Rectal smooth muscle tissue (tissue), 1 donor: ENCODE data around the gene NKAIN1.
A peak's percentile ranks its signal among the peaks of the same experiment; 100 is the strongest.
"Not testable (repeated sequence)": the region's sequence is repeated elsewhere in the genome, so short reads cannot be mapped to it uniquely, and the experiment has no call there.

Experiments used
- H3K27ac ChIP-seq: one replicate; pipeline ENCODE4 v1.7.0; 2013; ENCODE audit warnings: low read depth, low read length, inconsistent platforms
- H3K27me3 ChIP-seq: one replicate; pipeline ENCODE4 v1.7.0; 2013; ENCODE audit warnings: low read length; ENCODE audit not compliant: control insufficient read depth, insufficient read depth
- H3K36me3 ChIP-seq: one replicate; pipeline ENCODE4 v1.7.0; 2013; ENCODE audit warnings: low read length; ENCODE audit not compliant: control insufficient read depth, insufficient read depth
- H3K4me1 ChIP-seq: one replicate; pipeline ENCODE4 v1.7.0; 2013; ENCODE audit warnings: low read length; ENCODE audit not compliant: control insufficient read depth, insufficient read depth
- H3K4me3 ChIP-seq: one replicate; pipeline ENCODE4 v1.7.0; 2013; ENCODE audit warnings: low read length
- H3K9ac ChIP-seq: one replicate; pipeline ENCODE4 v1.7.0; 2013; ENCODE audit warnings: low read length

Gene NKAIN1

GRCh38 chr1:31239653-31240241, at the start of gene NKAIN1:
Gene NKAIN1 (minus strand): TSS chr1:31239887. CDS start chr1:31239547, 340 bp downstream.
- peak within 1 kb of the TSS; percentile 39 for H3K4me3 ChIP-seq
- no peaks in the 10 kb centered on the region for H3K36me3 ChIP-seq
- no peak within 1 kb of the TSS for H3K9ac ChIP-seq
- no peaks in the 10 kb centered on the region for H3K4me1 ChIP-seq
- no peak within 1 kb of the TSS for H3K27ac ChIP-seq
- H3K27me3 ChIP-seq, result peaks cover 12% of the 10 kb centered on the region

- Histone ChIP-seq H3K4me3 (no peak overlapping the region), H3K9ac (no peak overlapping the region), H3K4me1 (no peaks in the 10 kb centered on the region), H3K27me3 (no peaks in the 10 kb centered on the region), H3K36me3 (peaks cover 23% of the 10 kb centered on the region), H3K27ac (no peak overlapping the region)
These were observed 49.3 kb upstream of the NKAIN1 start for GRCh38 chr1:31289021-31289420.

GRCh38 chr1:31287791-31288190, 48.1 kb upstream of the NKAIN1 start:
- H3K9ac ChIP-seq, H3K27me3 ChIP-seq, H3K4me3 ChIP-seq, H3K4me1 ChIP-seq, H3K27ac ChIP-seq: not testable (repeated sequence)
- H3K36me3 ChIP-seq, result peaks cover 23% of the 10 kb centered on the region

- H3K4me1 ChIP-seq, H3K27ac ChIP-seq, H3K9ac ChIP-seq, H3K27me3 ChIP-seq, H3K4me3 ChIP-seq: not testable (repeated sequence)
- H3K36me3 ChIP-seq, result peaks cover 10% of the 10 kb centered on the region
These were observed 42.7 kb upstream of the NKAIN1 start for GRCh38 chr1:31282426-31282825.

- Histone ChIP-seq H3K4me3 (no peak overlapping the region), H3K27me3 (no peaks in the 10 kb centered on the region), H3K27ac (no peak overlapping the region), H3K4me1 (no peaks in the 10 kb centered on the region), H3K9ac (no peak overlapping the region), H3K36me3 (peaks cover 20% of the 10 kb centered on the region)
These were observed 33.9 kb upstream of the NKAIN1 start for GRCh38 chr1:31273619-31274018.

- Histone ChIP-seq H3K27ac (no peak overlapping the region), H3K4me1 (no peaks in the 10 kb centered on the region), H3K4me3 (no peak overlapping the region), H3K9ac (no peak overlapping the region), H3K36me3 (peaks cover 25% of the 10 kb centered on the region), H3K27me3 (no peaks in the 10 kb centered on the region)
These were observed 32.7 kb upstream of the NKAIN1 start for GRCh38 chr1:31272369-31272768.

GRCh38 chr1:31266547-31266946, 26.9 kb upstream of the NKAIN1 start:
- no peak overlapping the region for H3K27ac ChIP-seq
- H3K36me3 ChIP-seq, result peaks cover 17% of the 10 kb centered on the region
- H3K4me3 ChIP-seq, result no peak overlapping the region
- H3K27me3 ChIP-seq, result no peaks in the 10 kb centered on the region
- no peaks in the 10 kb centered on the region for H3K4me1 ChIP-seq
- H3K9ac ChIP-seq, result no peak overlapping the region

- Histone ChIP-seq H3K9ac (no peak overlapping the region), H3K4me1 (no peaks in the 10 kb centered on the region), H3K4me3 (no peak overlapping the region), H3K27me3 (no peaks in the 10 kb centered on the region), H3K27ac (no peak overlapping the region), H3K36me3 (peaks cover 16% of the 10 kb centered on the region)
These were observed 25.2 kb upstream of the NKAIN1 start for GRCh38 chr1:31264790-31265386.

- Histone ChIP-seq H3K27me3 (no peaks in the 10 kb centered on the region), H3K27ac (no peak overlapping the region), H3K4me1 (no peaks in the 10 kb centered on the region), H3K4me3 (no peak overlapping the region), H3K9ac (no peak overlapping the region), H3K36me3 (peaks cover 14% of the 10 kb centered on the region)
These were observed 23.7 kb upstream of the NKAIN1 start for GRCh38 chr1:31263408-31263807.

- not testable (repeated sequence) for H3K27ac ChIP-seq, H3K9ac ChIP-seq, H3K4me1 ChIP-seq, H3K4me3 ChIP-seq, H3K27me3 ChIP-seq
- peaks cover 17% of the 10 kb centered on the region for H3K36me3 ChIP-seq
These were observed 22.7 kb upstream of the NKAIN1 start for GRCh38 chr1:31262393-31262792.

GRCh38 chr1:31261916-31262315, 22.2 kb upstream of the NKAIN1 start:
- H3K27ac ChIP-seq, result no peak overlapping the region
- no peak overlapping the region for H3K4me3 ChIP-seq
- H3K27me3 ChIP-seq, result no peaks in the 10 kb centered on the region
- H3K36me3 ChIP-seq, result peaks cover 17% of the 10 kb centered on the region
- H3K4me1 ChIP-seq, result no peaks in the 10 kb centered on the region
- no peak overlapping the region for H3K9ac ChIP-seq

GRCh38 chr1:31259746-31260145, 20.1 kb upstream of the NKAIN1 start:
- Histone ChIP-seq H3K27ac (no peak overlapping the region), H3K27me3 (no peaks in the 10 kb centered on the region), H3K4me1 (no peaks in the 10 kb centered on the region), H3K9ac (no peak overlapping the region), H3K36me3 (peaks cover 17% of the 10 kb centered on the region), H3K4me3 (no peak overlapping the region)

GRCh38 chr1:31258581-31258980, 18.9 kb upstream of the NKAIN1 start:
- Histone ChIP-seq H3K36me3 (peaks cover 17% of the 10 kb centered on the region), H3K9ac (no peak overlapping the region), H3K27me3 (no peaks in the 10 kb centered on the region), H3K4me3 (no peak overlapping the region), H3K27ac (no peak overlapping the region), H3K4me1 (no peaks in the 10 kb centered on the region)
